GM19324 (cell line): Measurements from ENCODE around the gene RRP1.
A peak's percentile ranks its signal among the peaks of the same experiment; 100 is the strongest.

Source experiments
- ATAC-seq: cut with Tn5 transposase; IDR thresholded peaks from one replicate; pipeline ENCODE4 v1.9.1; 2021; ENCODE audit warnings: mild to moderate bottlenecking, moderate library complexity; ENCODE audit not compliant: unreplicated experiment, low FRiP score

RRP1 gene

GRCh38 chr21:43799301-43799840 is 10.0 kb downstream of the RRP1 start:
- no peak for ATAC-seq

- ATAC-seq: no peak
These were observed 10.7 kb downstream of the RRP1 start for GRCh38 chr21:43800124-43800523.

GRCh38 chr21:43800566-43800965 is 11.2 kb downstream of the RRP1 start:
- no peak for ATAC-seq

GRCh38 chr21:43801006-43801783 is 11.8 kb downstream of the RRP1 start:
- no peak for ATAC-seq

GRCh38 chr21:43802713-43803313 is 13.4 kb downstream of the RRP1 start:
- no peak for ATAC-seq

GRCh38 chr21:43803558-43804300 is 14.4 kb downstream of the RRP1 start:
- ATAC-seq: no peak

GRCh38 chr21:43805275-43805800 is 16.0 kb downstream of the RRP1 start:
- peak; percentile 74 for ATAC-seq

- ATAC-seq: peak; percentile 2
These were observed 16.8 kb downstream of the RRP1 start for GRCh38 chr21:43806017-43806710.

GRCh38 chr21:43808367-43808766 is 19.0 kb downstream of the RRP1 start:
- ATAC-seq: no peak

- no peak for ATAC-seq
These were observed 19.5 kb downstream of the RRP1 start for GRCh38 chr21:43808832-43809251.

GRCh38 chr21:43809346-43809799 is 20.0 kb downstream of the RRP1 start:
- no peak for ATAC-seq

GRCh38 chr21:43809853-43810504 is 20.6 kb downstream of the RRP1 start:
- no peak for ATAC-seq

GRCh38 chr21:43810505-43811261 is 21.3 kb downstream of the RRP1 start:
- ATAC-seq: no peak

- no peak for ATAC-seq
These were observed 22.1 kb downstream of the RRP1 start for GRCh38 chr21:43811262-43812105.

GRCh38 chr21:43812139-43812821 is 22.9 kb downstream of the RRP1 start:
- ATAC-seq: no peak

- no peak for ATAC-seq
These were observed 23.7 kb downstream of the RRP1 start for GRCh38 chr21:43812957-43813655.

- ATAC-seq: no peak
These were observed 24.2 kb downstream of the RRP1 start for GRCh38 chr21:43813656-43813980.
